ENCODE measurements around the gene GALNS.

- TF ChIP-seq CTCF (conservative IDR thresholded peaks at IDR 0.05; ENCODE audit: low read depth in 2 of 2) (peak; percentile 30 to 59; a peak in 3 of 4 replicates), ZNF462 (CRISPR knock-in tag; IDR thresholded peaks at IDR 0.05) (no peak), EZH2phosphoT487 (IDR thresholded peaks at IDR 0.05; ENCODE audit: unreplicated experiment) (no peak)
Observed at GRCh38 chr16:88811769-88812512, 44.8 kb downstream of the GALNS start, which contains the start of gene APRT.

Measured in GM23338 (cell line).